GM19023 (cell line): ENCODE data around the gene C1orf174.

ENCODE experiments used
- ATAC-seq: cut with Tn5 transposase; IDR thresholded peaks from one replicate; pipeline ENCODE4 v1.9.1; 2021; ENCODE audit warnings: mild to moderate bottlenecking, moderate library complexity; ENCODE audit not compliant: unreplicated experiment

C1orf174 gene

DNA sequence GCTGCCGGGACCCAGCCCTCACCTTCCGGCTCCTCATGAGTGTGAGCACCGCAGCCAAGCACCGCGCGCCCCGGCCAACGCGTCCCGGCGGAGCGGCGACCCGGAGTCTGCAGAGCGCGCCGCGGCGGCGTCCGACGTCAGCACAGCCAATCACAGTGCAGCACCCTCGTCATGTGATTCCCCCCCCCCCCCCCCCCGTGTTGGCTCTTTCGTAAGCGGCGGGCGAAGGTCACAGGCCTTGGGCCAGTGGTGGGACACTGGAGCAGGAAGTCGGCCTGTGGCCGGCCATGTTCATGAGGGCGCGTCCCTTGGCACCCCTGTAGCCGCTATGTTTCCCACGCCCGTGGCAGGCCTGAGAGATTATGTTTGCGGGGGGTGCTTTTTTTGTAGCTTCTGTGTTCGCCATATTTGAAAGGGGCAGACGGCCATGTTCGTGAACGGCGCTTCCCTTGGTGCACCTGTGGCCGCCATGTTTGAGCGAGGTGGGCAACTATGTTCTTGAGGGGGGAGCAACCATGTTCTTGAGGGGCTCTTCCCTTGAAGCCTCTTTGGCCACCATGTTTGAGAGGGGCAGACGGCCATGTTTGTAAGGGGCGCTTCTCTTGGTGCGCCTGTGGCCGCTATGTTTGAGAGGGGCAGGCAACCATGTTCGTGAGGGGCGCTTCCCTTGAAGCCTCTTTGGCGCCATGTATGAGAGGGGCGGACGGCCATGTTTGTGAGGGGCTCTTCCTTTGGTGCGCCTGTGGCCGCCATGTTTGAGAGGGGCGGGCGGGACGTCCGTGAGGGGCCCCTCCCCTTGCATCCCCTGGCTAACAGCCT is at the start of gene C1orf174:
Gene C1orf174, minus strand, starts transcription at position 123 of the 819 bp plus-strand sequence. Its CDS starts 86 bp downstream, at position 37.
- peak; percentile 73 for ATAC-seq

DNA sequence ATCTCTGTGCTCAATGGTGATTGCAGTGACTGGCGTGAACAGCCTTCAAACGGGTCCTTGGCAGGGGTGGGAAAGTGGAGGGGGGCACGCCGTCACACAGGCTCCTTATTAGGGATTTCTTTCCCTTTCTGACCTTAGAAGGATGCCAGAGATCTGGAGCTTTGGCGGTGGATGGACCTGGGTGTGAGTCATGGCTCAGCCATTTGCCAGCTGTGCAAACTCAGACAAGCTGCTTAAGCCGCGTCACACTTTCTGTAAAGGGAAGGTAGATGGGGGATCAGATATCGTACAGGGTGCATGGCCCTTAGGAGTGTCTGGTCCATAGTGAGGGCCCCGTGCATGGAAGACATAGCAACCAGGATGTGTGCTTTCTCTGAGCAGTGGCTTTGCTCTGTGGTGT is 48.3 kb upstream of the C1orf174 start:
- ATAC-seq = no peak

- ATAC-seq = no peak
Measured at GRCh38 chr1:3945916-3946840, 46.1 kb upstream of the C1orf174 start.

- no peak for ATAC-seq
Measured at GRCh38 chr1:3945222-3945621, 45.1 kb upstream of the C1orf174 start.

GRCh38 chr1:3944578-3945125 is 44.6 kb upstream of the C1orf174 start:
- no peak for ATAC-seq

- ATAC-seq = no peak
Measured at GRCh38 chr1:3943806-3944577, 43.9 kb upstream of the C1orf174 start.

GRCh38 chr1:3943123-3943431 is 43.0 kb upstream of the C1orf174 start:
- no peak for ATAC-seq

DNA sequence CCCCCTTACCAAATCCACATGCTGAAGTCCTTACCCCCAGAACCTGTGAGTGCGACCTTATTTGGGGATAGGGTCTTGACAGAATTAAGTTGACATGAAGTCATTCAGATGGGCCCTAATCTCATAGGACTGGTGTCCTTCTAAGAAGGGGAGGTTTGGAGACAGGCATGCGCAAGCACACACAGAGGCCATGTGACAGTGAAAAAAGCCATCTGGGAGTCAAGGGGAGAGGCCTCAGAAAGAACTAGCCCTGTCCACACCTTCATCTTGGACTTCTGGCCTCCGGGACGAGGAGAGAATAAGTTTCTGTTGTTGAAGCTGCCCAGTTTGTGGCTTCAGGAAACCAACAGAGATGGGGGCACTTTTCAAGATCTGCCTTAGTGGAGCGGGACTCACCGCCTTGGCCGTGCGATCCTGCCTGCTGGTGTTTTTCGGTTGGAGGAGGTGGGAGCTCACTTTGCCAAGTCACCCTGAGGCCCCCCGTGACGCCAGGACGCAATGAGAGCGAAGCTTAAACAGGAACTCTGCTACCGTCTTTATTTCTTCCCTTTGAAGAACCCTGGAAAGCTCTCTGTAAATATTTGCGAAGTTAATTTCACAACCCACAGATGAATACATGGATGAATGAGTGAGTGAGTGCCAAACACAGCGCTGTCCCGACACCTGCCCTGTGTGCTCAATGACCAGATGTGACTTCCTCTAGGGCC is 42.5 kb upstream of the C1orf174 start:
- ATAC-seq = no peak

DNA sequence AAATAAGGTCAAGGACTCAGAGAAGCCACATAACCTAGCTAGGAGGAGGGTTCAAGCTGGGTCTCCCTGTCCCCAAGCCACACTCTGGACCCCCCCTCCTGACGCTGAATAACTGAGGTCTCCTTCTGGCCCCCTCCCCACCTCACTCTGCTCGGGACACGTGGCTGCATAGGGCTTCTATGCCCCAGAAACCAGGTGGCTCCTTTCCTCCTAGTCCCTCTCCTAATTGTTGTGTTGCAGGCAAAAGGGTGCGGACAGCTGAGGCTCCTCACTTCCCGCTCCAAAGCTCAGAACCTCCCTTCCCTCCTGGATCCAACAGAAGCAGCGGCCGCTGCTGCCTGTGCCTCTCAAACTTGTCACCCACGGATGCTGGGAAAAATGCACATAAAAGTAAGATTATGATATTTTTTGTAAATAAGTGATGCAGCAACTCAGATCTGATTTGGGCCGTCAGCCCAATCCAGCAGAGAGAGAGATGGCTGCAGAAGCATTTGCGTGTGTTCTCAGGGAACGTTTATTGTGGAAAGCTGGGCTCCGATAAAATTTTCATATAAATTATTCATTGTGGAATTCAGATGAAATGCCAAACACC is 40.8 kb upstream of the C1orf174 start:
- ATAC-seq = no peak

DNA sequence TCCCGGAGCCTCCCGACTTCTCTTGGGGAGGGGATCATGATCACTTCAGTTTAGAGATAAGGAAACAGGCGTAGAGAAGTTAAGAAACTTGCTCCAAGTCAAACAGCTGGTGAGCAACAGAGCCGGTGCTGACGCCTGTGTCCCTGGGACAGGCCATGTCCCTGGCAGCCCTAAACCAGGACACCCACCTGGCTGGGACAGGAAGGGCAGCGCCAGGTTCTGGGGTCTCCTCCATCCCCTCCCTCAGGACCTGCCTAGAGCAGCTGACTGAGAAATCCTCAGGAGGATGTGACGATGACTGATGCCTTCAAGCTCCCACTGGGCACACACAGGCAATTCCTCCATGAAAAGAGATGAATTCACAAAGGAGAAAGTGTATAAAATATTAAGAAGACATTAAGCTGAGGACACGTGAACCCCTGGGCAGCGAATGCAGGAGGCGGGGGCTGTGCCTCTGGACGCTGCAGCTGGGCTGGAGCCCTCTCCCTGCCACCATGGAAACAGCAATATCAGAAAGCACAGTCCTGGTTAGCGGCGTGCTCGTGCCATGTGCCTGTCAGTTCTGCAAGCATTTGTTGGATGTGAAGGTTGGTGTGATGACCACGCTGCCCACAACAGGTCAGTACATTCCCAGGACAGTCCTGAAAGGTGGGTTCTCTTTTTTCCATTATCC is 40.1 kb upstream of the C1orf174 start:
- ATAC-seq = no peak

GRCh38 chr1:3939242-3940080 is 39.4 kb upstream of the C1orf174 start:
- no peak for ATAC-seq

GRCh38 chr1:3932156-3932919 is 32.3 kb upstream of the C1orf174 start:
- ATAC-seq = no peak

GRCh38 chr1:3931007-3931912 is 31.2 kb upstream of the C1orf174 start:
- no peak for ATAC-seq

GRCh38 chr1:3930301-3931006 is 30.4 kb upstream of the C1orf174 start:
- no peak for ATAC-seq

- no peak for ATAC-seq
Measured at GRCh38 chr1:3929126-3929525, 29.1 kb upstream of the C1orf174 start.

DNA sequence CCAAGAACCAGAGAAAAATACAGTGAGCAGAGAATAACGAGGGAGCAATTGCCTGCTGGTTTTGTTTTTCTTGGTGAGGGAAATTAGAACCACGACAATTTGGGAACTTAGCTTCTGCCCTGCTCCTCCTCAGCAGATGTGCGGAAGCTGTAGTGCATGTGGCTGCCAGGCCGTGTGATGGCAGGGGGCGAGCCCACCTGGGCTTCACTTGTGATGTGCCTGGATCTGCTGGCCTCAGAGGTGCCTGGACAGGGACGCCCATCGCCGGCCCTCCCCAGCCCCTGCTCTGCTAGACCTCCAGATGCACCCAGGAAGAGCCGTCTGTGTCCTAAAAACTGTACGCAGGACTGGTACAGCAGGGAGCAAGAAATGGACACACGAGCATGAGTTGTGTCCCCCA is 28.5 kb upstream of the C1orf174 start:
- no peak for ATAC-seq
